T1000 (cell line): Measurements from ENCODE around the gene GLRX.
"Not testable (repeated sequence)": the region's sequence is repeated elsewhere in the genome, so short reads cannot be mapped to it uniquely, and the experiment has no call there.

ENCODE experiments used
- DNase-seq: peaks from one replicate; lab custom pipeline; 2025; ENCODE audit warnings: mixed read lengths; lab: John Stamatoyannopoulos, UW

The GLRX gene

GRCh38 chr5:95852567-95852966, 30.0 kb upstream of the GLRX start:
- no peak for DNase-seq

GRCh38 chr5:95851141-95851540, 28.6 kb upstream of the GLRX start:
- DNase-seq = not testable (repeated sequence)

- DNase-seq = no peak
These were observed 27.9 kb upstream of the GLRX start for GRCh38 chr5:95850391-95850894.

GRCh38 chr5:95848701-95849100, 26.2 kb upstream of the GLRX start:
- DNase-seq = no peak

- no peak for DNase-seq
These were observed 24.7 kb upstream of the GLRX start for GRCh38 chr5:95847261-95847592.

GRCh38 chr5:95846554-95847260, 24.2 kb upstream of the GLRX start:
- DNase-seq = peak; percentile 40

GRCh38 chr5:95845391-95845790, 22.9 kb upstream of the GLRX start:
- no peak for DNase-seq

GRCh38 chr5:95843733-95844223, 21.3 kb upstream of the GLRX start:
- DNase-seq = no peak

- no peak for DNase-seq
These were observed 20.5 kb upstream of the GLRX start for GRCh38 chr5:95842854-95843544.

GRCh38 chr5:95841914-95842812, 19.6 kb upstream of the GLRX start:
- no peak for DNase-seq

GRCh38 chr5:95840956-95841705, 18.6 kb upstream of the GLRX start:
- DNase-seq = no peak

GRCh38 chr5:95839658-95840057, 17.1 kb upstream of the GLRX start:
- no peak for DNase-seq

- DNase-seq = no peak
These were observed 16.0 kb upstream of the GLRX start for GRCh38 chr5:95838556-95838955.

GRCh38 chr5:95838001-95838520, 15.5 kb upstream of the GLRX start:
- no peak for DNase-seq

- no peak for DNase-seq
These were observed 15.0 kb upstream of the GLRX start for GRCh38 chr5:95837492-95837891.

- not testable (repeated sequence) for DNase-seq
These were observed 14.4 kb upstream of the GLRX start for GRCh38 chr5:95836971-95837370.

- no peak for DNase-seq
These were observed 14.0 kb upstream of the GLRX start for GRCh38 chr5:95836544-95836943.

GRCh38 chr5:95835682-95836385, 13.3 kb upstream of the GLRX start:
- DNase-seq = no peak

GRCh38 chr5:95832664-95833063, 10.1 kb upstream of the GLRX start:
- DNase-seq = no peak

- DNase-seq = no peak
These were observed 7.7 kb upstream of the GLRX start for GRCh38 chr5:95830226-95830625.

GRCh38 chr5:95827892-95828246, 5.3 kb upstream of the GLRX start:
- no peak for DNase-seq
